Measurements from ENCODE around the gene ABCB8. TPM values are rescaled to one million over a fixed set of nuclear protein-coding genes. Genes with fewer than 3 reads are reported as not detected.
A peak's percentile ranks its signal among the peaks of the same experiment; 100 is the strongest.

Gene ABCB8
- total and polyA plus RNA-seq, 9 of the 15 experiments (the other 6 are each of a cell fraction or from before 2014, with no cell fraction given) = 7.6 to 106 (median 36.3) TPM

- TF ChIP-seq MGA (IDR thresholded peaks at IDR 0.05) (no peak), TCF7 (IDR thresholded peaks at IDR 0.05; ENCODE audit: borderline replicate concordance) (peak; percentile 85; the same call in 1 of the 2 replicates), XRCC5 (IDR thresholded peaks at IDR 0.05; ENCODE audit: low read depth, low read length) (0 out of 2 replicates have a peak, but pooled peaks have one; percentile 1), LEF1 (IDR thresholded peaks at IDR 0.05) (peak; percentile 60; the same call in 1 of the 2 replicates), ZNF507 (tag; conservative IDR thresholded peaks at IDR 0.05) (no peak), KLF16 (IDR thresholded peaks at IDR 0.05) (peak; percentile 78; the same call in 1 of the 2 replicates), ZBTB33 (CRISPR knock-in tag; IDR thresholded peaks at IDR 0.05) (peak; percentile 8; the same call in 1 of the 2 replicates), NCOA1 (IDR thresholded peaks at IDR 0.05; ENCODE audit: low read depth) (peak; percentile 56; the same call in 1 of the 2 replicates), ZNF212 (CRISPR knock-in tag; IDR thresholded peaks at IDR 0.05) (0 out of 2 replicates have a peak, but pooled peaks have one; percentile 61), NFIC (IDR thresholded peaks at IDR 0.05) (peak; percentile 64), ZNF830 (CRISPR knock-in tag; IDR thresholded peaks at IDR 0.05) (0 out of 2 replicates have a peak, but pooled peaks have one; percentile 1), PML (IDR thresholded peaks at IDR 0.05; ENCODE audit: low read length) (peak; percentile 54), ZNF584 (CRISPR knock-in tag; IDR thresholded peaks at IDR 0.05; ENCODE audit: low read depth) (peak; percentile 73; the same call in 1 of the 2 replicates), ETV6 (IDR thresholded peaks at IDR 0.05; ENCODE audit: borderline replicate concordance in 1 of 2, low read depth in 2 of 2, low read length in 1 of 2) (peak; percentile 33 to 87; a peak in 2 of 4 replicates), ETV6 (CRISPR knock-in tag; IDR thresholded peaks at IDR 0.05; ENCODE audit: borderline replicate concordance) (no peak), ELF1 (tag; IDR thresholded peaks at IDR 0.05) (peak; percentile 75; the same call in 1 of the 2 replicates), HMGN3 (IDR thresholded peaks at IDR 0.05; ENCODE audit: borderline replicate concordance, extremely low read depth, insufficient read length, low read depth, low read length) (peak; percentile 16)
These were observed 20.1 kb upstream of the ABCB8 start (continued) for GRCh38 chr7:151008143-151008510.

Measured in K562 (cell line).